Lung (tissue), 12 donors: Measurements from ENCODE around the gene CDH23. TPM values are rescaled to one million over a fixed set of nuclear protein-coding genes. Genes with fewer than 3 reads are reported as not detected.

Experiments
- ATAC-seq: fragments of 200-7000 bp; cut with Tn5 transposase; one replicate; pipeline ENCODE4 v1.9.1; 2020; ENCODE audit warnings: moderate number of reproducible peaks; ENCODE audit not compliant: insufficient read depth, low FRiP score
- DNase-seq, 3 donors: peaks; one replicate each; pipeline ENCODE4 v3.0.0-alpha.2; 2013 to 2017
- H3K27ac ChIP-seq, 2 donors: one replicate each; pipeline ENCODE4 v1.5.1; 2013; ENCODE audit warnings: mild to moderate bottlenecking in 2 of 2, moderate library complexity in 2 of 2, control low read depth in 1 of 2, inconsistent platforms in 1 of 2, low read depth in 1 of 2, low read length in 1 of 2
- H3K27me3 ChIP-seq, 3 donors: one replicate each; pipeline ENCODE4 v1.5.1; 2013; ENCODE audit warnings: low read length in 2 of 3; ENCODE audit not compliant: control insufficient read depth in 3 of 3, insufficient read depth in 3 of 3
- H3K36me3 ChIP-seq, 4 donors: one replicate each; pipeline ENCODE4 v1.5.1; 2013; ENCODE audit warnings: low read length in 4 of 4, mild to moderate bottlenecking in 1 of 4, moderate library complexity in 1 of 4; ENCODE audit not compliant: control insufficient read depth in 4 of 4, insufficient read depth in 4 of 4
- H3K4me1 ChIP-seq, 5 donors: one replicate each; pipeline ENCODE4 v1.5.1; 2013; ENCODE audit warnings: low read length in 5 of 5, mild to moderate bottlenecking in 2 of 5, moderate library complexity in 1 of 5; ENCODE audit not compliant: control insufficient read depth in 5 of 5, insufficient read depth in 5 of 5
- H3K4me3 ChIP-seq: one replicate; pipeline ENCODE4 v1.5.1; 2013; ENCODE audit warnings: mild to moderate bottlenecking, control low read depth, moderate library complexity
- H3K9ac ChIP-seq, 2 donors: one replicate each; pipeline ENCODE4 v1.5.1; 2013; ENCODE audit warnings: low read length in 2 of 2, control low read depth in 1 of 2; ENCODE audit not compliant: insufficient read depth in 1 of 2
- H3K9me3 ChIP-seq, 4 donors: one replicate each; pipeline ENCODE4 v1.5.1; 2013; ENCODE audit warnings: low read length in 3 of 4, mild to moderate bottlenecking in 1 of 4, moderate library complexity in 1 of 4; ENCODE audit not compliant: control insufficient read depth in 4 of 4, insufficient read depth in 3 of 4
- WGBS, 2 donors: extraction: QIAGEN DNeasy Blood & Tissue Kit; methylation state at CpG; one replicate each; pipeline ENCODE4 v1.1.7; 2013; 5-methylcytosine and 5-hydroxymethylcytosine counted together
- polyA plus RNA-seq, 2 donors: library from polyadenylated mRNA; stranded (reverse); fragments of 200-250 nt; gene quantifications; one replicate each; pipeline ENCODE4 v1.2.1, GENCODE V29; 2013
- total RNA-seq, 2 donors: library from RNA; depleted of rRNA in 1 of 2; stranded (reverse); fragments of >200 nt in 1 of 2; gene quantifications; one replicate each; pipeline ENCODE4 v1.2.1, GENCODE V29; 2014 to 2021
- TF ChIP-seq, protein P1 (sequence below): IDR thresholded peaks from 2 replicates; pipeline ENCODE4 v1.5.1; 2012; ENCODE audit warnings: mild to moderate bottlenecking; ENCODE audit errors: control extremely low read depth, extremely low read depth
- donor health status: control.
- donor health status: control.
- donor health status: Bipolar disorder and iron deficiency.
- donor health status: healthy.
- donor health status: DM: yes; HTN: yes; CAD: no.

CDH23 gene
- total and polyA plus RNA-seq, 4 donors, result 4.5 to 29.5 (median 6.0) TPM

GRCh38 chr10:71778071-71778825 lies 381.5 kb downstream of the CDH23 start:
- Histone ChIP-seq H3K27ac (no peak overlapping the region), H3K9me3 (peaks cover 0 to 2% (median 0%) of the 10 kb centered on the region in 4 donors), H3K4me3 (no peak overlapping the region), H3K4me1 (peaks cover 0 to 10% (median 5%) of the 10 kb centered on the region in 5 donors), H3K27me3 (peaks cover 0 to 2% (median 0%) of the 10 kb centered on the region in 3 donors), H3K9ac (no peak overlapping the region), H3K36me3 (no peaks in the 10 kb centered on the region)
- TF ChIP-seq, protein P1, sequence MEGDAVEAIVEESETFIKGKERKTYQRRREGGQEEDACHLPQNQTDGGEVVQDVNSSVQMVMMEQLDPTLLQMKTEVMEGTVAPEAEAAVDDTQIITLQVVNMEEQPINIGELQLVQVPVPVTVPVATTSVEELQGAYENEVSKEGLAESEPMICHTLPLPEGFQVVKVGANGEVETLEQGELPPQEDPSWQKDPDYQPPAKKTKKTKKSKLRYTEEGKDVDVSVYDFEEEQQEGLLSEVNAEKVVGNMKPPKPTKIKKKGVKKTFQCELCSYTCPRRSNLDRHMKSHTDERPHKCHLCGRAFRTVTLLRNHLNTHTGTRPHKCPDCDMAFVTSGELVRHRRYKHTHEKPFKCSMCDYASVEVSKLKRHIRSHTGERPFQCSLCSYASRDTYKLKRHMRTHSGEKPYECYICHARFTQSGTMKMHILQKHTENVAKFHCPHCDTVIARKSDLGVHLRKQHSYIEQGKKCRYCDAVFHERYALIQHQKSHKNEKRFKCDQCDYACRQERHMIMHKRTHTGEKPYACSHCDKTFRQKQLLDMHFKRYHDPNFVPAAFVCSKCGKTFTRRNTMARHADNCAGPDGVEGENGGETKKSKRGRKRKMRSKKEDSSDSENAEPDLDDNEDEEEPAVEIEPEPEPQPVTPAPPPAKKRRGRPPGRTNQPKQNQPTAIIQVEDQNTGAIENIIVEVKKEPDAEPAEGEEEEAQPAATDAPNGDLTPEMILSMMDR, result no peak
- ATAC-seq (no peak), DNase-seq (no peak)
- 90 to 92% methylated on average over 11 of the region's 11 CpGs for WGBS, 2 donors

DNA sequence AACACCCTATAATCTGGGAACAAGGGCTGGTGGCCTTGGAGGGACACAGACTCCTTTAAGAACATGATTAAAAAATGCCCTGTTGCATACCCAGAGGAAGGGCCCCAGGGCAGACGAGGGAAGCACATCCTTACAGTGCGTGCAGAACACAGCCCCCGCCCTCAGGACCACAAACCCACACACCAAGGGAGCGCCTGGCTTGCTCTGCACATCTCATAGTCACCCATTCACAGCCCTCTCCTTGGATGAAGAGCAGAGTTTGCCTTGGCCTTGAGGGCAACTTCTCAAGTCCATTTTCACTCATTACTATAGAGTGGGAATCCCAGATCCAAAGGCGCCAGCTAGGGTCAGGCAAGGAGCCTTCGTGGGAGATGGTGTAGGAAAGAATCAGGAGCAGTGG lies 382.9 kb downstream of the CDH23 start:
- H3K9ac ChIP-seq, result no peak overlapping the region
- no peaks in the 10 kb centered on the region for H3K36me3 ChIP-seq
- 73 to 85% methylated on average over 6 of the region's 6 CpGs for WGBS, 2 donors
- H3K27ac ChIP-seq, result no peak overlapping the region
- H3K4me1 ChIP-seq, result peaks cover 0 to 10% (median 0%) of the 10 kb centered on the region in 5 donors
- H3K27me3 ChIP-seq, result peaks cover 0 to 2% (median 0%) of the 10 kb centered on the region in 3 donors
- DNase-seq (no peak), ATAC-seq (no peak)
- H3K9me3 ChIP-seq, result no peaks in the 10 kb centered on the region
- no peak overlapping the region for H3K4me3 ChIP-seq
- TF ChIP-seq, protein P1, result no peak

GRCh38 chr10:71780156-71780555 lies 383.4 kb downstream of the CDH23 start:
- H3K9me3 ChIP-seq, result no peaks in the 10 kb centered on the region
- DNase-seq, result no peak
- peaks cover 0 to 10% (median 0%) of the 10 kb centered on the region in 5 donors for H3K4me1 ChIP-seq
- TF ChIP-seq, protein P1, result no peak
- H3K27ac ChIP-seq, result no peak overlapping the region
- no peak for ATAC-seq
- H3K9ac ChIP-seq, result no peak overlapping the region
- WGBS, 2 donors, result 92 to 94% methylated on average over 7 of the region's 7 CpGs
- H3K27me3 ChIP-seq, result peaks cover 0 to 2% (median 0%) of the 10 kb centered on the region in 3 donors
- no peak overlapping the region for H3K4me3 ChIP-seq
- H3K36me3 ChIP-seq, result no peaks in the 10 kb centered on the region
